ENCODE measurements around the gene ARHGAP10.

ARHGAP10 gene

GRCh38 chr4:147924604-147925412 lies 192.9 kb downstream of the ARHGAP10 start:
- DNase-seq, result no peak

GRCh38 chr4:147927377-147928137 lies 195.7 kb downstream of the ARHGAP10 start:
- DNase-seq, result no peak

GRCh38 chr4:147928400-147928799 lies 196.5 kb downstream of the ARHGAP10 start:
- DNase-seq, result no peak

GRCh38 chr4:147929746-147930145 lies 197.9 kb downstream of the ARHGAP10 start:
- no peak for DNase-seq

GRCh38 chr4:147933316-147933715 lies 201.4 kb downstream of the ARHGAP10 start:
- DNase-seq, result no peak

GRCh38 chr4:147933779-147934178 lies 201.9 kb downstream of the ARHGAP10 start:
- DNase-seq, result no peak

- no peak for DNase-seq
Measured at GRCh38 chr4:147938496-147938895, 206.6 kb downstream of the ARHGAP10 start.

- DNase-seq, result no peak
Measured at GRCh38 chr4:147940171-147940570, 208.3 kb downstream of the ARHGAP10 start.

- DNase-seq, result no peak
Measured at GRCh38 chr4:147941373-147941772, 209.5 kb downstream of the ARHGAP10 start.

- no peak for DNase-seq
Measured at GRCh38 chr4:147942729-147943128, 210.8 kb downstream of the ARHGAP10 start.

GRCh38 chr4:147943159-147943638 lies 211.3 kb downstream of the ARHGAP10 start:
- no peak for DNase-seq

- no peak for DNase-seq
Measured at GRCh38 chr4:147944249-147944648, 212.4 kb downstream of the ARHGAP10 start.

GRCh38 chr4:147944670-147945260 lies 212.9 kb downstream of the ARHGAP10 start:
- no peak for DNase-seq

- no peak for DNase-seq
Measured at GRCh38 chr4:147948336-147948735, 216.4 kb downstream of the ARHGAP10 start.

GRCh38 chr4:147950261-147950660 lies 218.4 kb downstream of the ARHGAP10 start:
- DNase-seq, result no peak

GRCh38 chr4:147950841-147951240 lies 219.0 kb downstream of the ARHGAP10 start:
- DNase-seq, result no peak

- DNase-seq, result no peak
Measured at GRCh38 chr4:147954850-147955249, 223.0 kb downstream of the ARHGAP10 start.

GRCh38 chr4:147955827-147956558 lies 224.1 kb downstream of the ARHGAP10 start:
- DNase-seq, result no peak

- no peak for DNase-seq
Measured at GRCh38 chr4:147957446-147957845, 225.6 kb downstream of the ARHGAP10 start.

GRCh38 chr4:147958057-147958456 lies 226.2 kb downstream of the ARHGAP10 start:
- DNase-seq, result no peak

GRCh38 chr4:147958489-147959065 lies 226.7 kb downstream of the ARHGAP10 start:
- DNase-seq, result no peak

GRCh38 chr4:147960971-147961370 lies 229.1 kb downstream of the ARHGAP10 start:
- DNase-seq, result no peak

- no peak for DNase-seq
Measured at GRCh38 chr4:147963839-147964238, 232.0 kb downstream of the ARHGAP10 start.

Data from stimulated activated CD4-positive, alpha-beta T cell treated with anti-CD3 and anti-CD28 coated beads, Interleukin-1b, Interleukin-23, amount 100 ng/mL, for 48 hours (primary cell).